Activated CD8-positive, alpha-beta memory T cell treated with anti-CD3 and anti-CD28 coated beads for 48 hours (primary cell): ENCODE data around the gene NOD1.
"Not testable (repeated sequence)": the region's sequence is repeated elsewhere in the genome, so short reads cannot be mapped to it uniquely, and the experiment has no call there.

ENCODE experiments used
- DNase-seq, 3 experiments: peaks; one replicate each; pipeline ENCODE4 v3.0.0-alpha.2; 2020; ENCODE audit warnings: low read depth in 2 of 3, low spot score in 2 of 3

The NOD1 gene

DNA sequence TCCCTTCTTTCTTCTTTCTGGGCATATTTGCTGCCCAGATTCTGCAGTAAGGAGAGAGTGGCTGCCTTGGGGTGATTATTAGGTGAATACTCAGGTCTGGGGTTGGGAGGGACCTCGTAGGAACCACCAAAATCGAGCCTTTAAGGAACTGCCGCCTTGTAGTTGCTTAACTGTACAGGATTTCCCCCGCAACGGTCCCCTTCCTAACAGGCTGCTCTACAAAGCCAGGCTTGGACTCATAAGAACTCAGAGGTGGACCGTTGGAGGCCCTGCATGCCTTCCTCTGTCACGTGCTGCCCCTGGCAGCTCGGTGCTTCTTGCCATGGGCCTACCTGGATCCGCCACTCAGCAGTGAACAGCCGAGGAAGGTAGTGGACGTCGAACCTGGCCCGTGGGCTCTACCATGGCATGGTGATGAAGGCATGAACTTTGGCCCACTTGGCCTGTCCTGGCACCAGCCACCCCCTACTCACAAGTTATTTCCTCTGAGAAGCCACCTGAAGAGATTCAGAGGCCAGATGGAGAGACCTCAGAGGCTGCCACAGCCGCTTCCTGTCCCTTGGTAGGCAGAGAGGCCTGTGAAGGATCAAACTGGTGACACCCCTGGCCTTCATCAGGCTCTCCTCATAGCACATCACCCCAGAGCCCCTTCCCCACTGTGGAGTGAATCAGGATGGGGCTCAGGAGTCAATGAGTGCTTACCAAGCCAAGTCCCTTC is 54.6 kb downstream of the NOD1 start:
- DNase-seq, result no peak

DNA sequence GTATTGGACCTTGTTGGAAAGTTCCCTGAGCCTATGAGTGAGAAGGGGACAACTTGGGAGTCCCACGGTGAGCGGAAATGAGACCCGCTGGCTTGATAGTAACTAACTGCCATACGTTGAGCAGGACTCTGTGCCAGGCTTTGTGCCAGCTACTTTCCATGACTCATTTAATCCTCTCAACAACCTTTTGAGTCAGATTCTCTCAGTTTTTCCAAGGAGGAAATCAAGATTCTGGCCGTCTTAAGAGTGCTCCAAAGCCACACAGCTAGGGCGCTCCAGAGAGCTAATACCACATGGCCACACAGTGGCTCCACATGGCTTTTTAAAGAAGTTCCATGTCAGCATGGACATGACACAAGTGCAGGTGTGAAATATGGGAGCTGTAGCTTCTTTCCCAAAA is 55.7 kb downstream of the NOD1 start:
- no peak for DNase-seq

DNA sequence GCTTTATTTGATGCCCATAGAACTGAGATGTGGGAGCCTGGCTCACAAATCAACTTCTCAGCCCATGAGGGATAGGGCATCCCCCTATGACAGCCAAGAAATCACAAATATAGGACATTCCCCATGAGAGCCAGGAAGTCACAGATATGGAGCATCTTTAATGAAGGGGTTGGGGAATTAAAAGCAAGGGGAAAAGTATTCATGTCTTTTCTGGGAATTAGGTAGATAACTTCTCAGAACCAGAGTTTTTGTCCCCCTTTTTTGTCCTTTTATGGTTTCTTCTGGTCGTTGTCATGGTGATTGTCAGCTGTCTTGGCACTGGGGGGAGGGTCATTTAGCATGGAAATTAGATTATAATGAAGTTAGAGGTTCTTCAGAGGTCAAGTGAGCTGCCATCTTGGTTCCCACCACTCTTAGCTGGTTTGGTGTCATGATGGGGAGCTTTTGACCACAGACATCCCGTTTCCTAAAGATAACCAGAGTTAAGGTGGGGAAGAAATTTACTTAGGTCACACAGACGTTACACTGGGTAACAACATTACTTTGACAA is 56.9 kb downstream of the NOD1 start:
- no peak for DNase-seq

DNA sequence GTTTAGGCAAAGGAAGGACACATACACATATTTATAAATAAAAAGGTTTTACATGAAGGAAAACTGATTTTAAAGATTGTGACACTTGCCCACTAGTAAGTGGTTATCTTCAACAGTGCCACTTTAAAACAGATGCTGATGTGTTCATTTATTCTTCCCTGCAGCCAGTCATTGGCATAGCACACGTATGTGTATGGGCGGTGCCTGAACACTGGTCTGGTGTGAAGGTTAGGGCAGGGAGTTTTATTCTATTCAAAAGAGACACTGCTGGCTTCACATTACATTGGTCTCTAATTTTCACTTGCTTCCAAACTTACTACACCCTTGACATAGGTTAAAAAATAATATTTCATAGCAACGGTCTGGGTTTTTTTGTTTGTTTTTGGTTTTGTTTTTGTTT is 57.9 kb downstream of the NOD1 start:
- DNase-seq, result no peak

DNA sequence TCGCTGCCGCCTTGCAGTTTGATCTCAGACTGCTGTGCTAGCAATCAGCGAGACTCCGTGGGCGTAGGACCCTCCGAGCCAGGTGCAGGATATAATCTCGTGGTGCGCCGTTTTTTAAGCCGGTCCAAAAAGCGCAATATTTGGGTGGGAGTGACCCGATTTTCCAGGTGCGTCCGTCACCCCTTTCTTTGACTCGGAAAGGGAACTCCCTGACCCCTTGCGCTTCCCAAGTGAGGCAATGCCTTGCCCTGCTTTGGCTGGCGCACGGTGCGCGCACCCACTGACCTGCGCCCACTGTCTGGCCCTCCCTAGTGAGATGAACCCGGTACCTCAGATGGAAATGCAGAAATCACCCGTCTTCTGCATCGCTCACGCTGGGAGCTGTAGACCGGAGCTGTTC is 58.5 kb downstream of the NOD1 start:
- DNase-seq, result not testable (repeated sequence)

DNA sequence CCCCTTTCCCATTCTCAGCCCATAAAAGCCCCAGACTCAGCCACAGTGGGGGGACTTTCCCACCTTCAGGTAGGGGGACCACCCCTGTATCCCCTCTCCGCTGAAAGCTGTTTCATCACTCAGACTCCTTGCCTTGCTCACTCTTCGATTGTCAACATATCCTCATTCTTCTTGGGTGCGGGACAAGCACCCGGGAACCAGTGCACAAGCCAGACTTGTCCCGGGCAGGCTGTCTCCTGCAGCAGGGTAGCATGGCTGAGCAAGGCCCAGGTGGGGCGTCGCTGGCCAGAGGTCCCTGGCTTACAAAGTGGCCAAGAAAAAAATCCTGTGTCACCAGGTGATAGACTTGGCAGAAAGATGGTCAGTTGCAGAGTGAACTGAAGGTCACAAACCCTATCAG is 64.7 kb downstream of the NOD1 start:
- DNase-seq, result no peak

DNA sequence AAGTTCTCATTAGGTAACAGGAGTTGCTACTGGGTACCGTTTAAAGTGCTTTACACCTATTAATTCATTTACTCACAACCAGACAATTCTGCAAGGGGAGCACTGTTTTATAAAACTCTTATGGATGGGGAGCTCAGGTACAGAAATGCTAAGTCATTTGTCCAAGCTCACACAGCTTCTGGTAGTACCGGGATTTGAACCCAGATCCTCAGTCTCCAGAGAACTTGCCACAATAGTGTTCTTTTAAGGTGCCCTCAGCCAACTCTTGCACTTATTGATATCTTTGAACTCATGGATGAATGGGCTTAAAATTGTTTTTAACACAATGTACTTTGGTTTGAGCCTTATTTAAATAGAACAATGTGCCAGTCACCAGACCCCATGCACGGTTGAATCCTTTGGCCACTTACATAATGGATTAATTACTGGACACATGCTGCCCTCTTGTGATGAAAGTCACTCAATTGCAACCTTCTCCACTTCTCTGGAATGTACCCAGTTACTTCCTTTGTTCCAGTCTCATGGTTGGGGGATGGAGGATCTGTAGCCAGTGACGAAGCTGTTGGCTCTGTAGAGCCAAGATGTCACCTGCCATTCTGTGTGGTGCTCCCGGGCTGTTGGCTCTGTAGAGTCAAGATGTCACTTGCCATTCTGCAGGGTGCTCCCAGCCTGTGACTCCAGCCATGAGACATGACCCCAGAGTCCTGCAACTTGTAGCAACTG is 65.6 kb downstream of the NOD1 start:
- no peak for DNase-seq

DNA sequence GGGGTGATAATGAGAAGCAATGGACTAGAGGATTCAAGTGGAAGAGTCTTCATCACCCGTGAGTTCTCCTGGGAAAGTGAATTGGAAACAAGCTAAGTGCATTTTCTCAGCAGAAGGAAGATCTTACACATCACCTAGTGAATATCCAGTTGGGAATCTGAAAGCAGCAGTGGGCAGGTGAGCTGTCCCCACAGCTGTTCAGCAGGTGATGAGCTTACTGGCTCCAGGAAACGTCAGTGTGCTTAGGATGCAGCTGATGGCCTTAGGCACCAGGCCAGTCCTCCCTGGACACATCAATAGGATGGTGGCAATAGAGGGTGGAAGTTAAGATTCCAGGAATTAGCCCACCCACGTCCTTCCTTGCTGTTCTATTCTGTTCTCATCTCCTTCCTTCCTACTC is 66.7 kb downstream of the NOD1 start:
- DNase-seq, result no peak

DNA sequence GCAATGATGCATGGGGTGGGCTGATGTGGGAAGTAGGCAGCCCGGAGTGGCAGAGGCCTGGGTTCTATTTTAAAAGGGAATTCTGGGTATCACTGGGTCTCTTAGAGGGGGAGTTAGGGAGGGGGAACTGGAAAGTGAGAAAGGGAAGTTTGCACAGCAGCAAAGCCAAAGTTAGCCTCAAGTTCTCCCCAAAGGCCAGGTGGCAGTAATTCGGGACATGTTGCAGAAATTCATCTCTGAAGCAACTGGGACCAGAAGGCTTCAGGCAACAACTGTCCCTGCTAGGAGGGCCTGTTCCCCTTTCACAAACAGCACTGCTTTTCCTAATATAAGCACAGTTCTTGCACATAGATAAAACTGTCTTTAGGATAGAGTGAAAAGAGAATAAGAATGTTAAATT is 67.4 kb downstream of the NOD1 start:
- DNase-seq, result no peak

DNA sequence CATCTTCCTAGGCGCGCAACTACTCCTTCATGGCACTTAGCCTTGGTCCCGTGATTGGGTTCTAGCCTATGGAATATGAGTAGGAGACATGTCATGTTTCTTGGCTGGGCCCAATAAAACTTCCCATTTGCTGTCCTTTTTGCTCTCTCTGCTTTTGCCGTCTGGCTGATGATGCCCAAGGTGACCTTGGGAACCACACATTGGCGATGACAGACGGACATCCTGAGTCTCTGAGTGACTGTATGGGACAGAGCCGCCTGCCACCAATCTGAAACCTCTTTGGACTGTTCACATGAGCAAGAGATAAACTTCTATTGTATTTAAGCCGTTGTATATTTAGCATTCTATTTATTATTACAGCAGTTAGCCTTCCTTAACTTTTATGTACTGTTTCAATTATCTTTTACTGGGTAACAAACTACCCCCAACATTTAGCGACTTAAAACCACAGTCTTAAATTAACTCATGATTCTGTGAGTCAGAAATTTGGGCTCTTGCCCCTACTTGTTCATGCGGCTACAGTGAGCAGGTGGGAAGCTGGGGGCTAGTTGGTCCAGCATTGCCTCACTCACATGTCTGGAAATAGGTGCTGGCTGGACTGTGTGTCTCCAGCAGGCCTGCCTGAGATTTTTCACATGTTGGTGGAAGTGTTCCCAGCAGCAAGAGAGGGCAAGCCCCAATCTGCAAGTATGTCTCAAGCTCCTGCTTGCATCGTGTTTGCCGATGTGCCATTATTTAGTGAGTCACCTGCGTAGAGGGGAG is 71.7 kb downstream of the NOD1 start:
- no peak for DNase-seq

DNA sequence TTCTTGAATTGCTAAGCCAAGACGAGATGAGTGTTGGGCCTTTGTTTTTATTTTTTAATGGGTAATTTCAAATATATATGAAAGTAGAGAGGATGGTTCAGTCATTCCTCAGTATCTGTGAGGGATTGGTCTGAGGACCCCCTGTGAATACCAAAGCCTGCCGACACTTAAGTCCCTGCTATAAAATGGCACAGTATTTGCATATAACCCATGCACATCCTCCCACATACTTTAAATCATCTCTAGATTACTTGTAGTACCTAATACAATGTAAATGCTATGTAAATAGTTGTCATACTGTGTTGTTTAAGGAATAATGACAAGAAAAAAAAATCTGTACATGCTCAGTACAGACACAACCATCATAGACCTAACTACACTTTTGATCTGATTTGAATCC is 73.4 kb downstream of the NOD1 start:
- DNase-seq, result no peak

DNA sequence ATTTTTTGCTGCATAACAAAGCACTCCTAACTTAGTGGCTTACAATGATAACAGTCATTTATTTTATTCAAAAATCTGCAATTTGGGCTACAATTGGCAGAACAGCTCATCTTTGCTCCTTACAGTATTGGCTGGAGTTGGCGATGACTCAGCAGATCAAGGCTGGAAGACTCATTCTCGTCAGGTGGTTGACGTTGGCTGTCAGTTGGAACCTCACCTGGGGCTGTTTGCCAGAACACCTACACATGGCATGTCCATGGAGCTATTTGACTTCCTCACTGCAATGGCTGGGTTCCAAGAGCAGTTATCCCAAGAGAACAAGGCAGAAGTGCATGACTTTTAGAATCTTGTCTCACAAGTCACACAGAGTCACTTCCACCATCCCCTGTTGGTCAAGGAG is 75.1 kb downstream of the NOD1 start:
- no peak for DNase-seq

DNA sequence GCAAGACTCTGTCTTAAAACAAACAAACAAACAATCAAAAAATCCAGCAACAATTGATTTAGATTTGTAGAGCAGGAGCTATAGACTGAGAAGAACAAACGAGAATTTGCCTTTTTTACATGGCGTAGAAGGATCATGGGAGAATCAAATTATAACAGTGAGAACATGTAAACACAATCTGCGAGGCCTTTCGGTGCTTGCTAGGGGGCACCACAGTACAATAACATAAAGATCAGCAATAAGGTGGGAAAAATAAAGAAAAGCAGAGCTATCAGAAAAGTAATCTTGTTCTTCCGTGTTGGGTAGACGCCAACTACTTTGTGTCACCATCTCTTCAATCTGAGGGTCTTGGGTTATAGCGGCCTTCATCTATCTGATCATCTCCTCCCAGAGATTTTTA is 82.2 kb downstream of the NOD1 start:
- DNase-seq, result no peak

DNA sequence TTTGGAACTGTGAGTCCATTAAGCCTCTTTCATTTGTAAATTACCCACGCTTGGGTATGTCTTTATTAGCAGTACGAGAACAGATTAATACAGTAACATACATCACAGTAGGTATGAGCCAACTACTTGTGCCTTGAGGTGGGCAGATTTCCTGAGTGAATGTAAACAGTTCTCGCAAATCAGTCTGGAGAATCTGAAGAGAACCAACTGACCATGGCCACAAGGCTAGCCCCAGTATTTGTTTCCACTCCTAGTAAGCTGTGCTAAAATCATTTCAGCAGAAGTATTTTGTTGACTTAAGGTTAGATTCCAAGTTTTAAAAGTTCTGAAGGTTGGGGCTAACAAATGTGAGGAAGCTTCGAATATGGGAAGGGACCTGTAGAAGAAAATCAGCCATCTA is 82.9 kb downstream of the NOD1 start:
- no peak for DNase-seq

DNA sequence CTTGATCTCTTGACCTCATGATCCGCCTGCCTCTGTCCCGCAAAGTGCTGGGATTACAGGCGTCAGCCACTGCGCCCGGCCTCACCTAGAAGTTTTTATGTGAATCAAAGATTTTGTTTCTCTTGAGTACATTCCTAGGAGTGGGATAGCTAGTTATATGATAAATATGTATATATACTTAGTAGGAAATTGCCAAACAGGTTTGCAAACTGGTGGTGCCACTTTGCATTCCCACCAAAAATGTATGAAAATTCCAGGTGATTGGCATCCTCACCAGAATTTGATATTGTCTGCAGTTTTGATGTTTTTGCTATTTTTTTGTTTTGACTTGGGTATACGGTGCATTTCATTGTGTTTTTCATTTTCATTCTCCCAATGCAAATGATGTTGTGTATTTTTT is 86.8 kb downstream of the NOD1 start:
- no peak for DNase-seq

DNA sequence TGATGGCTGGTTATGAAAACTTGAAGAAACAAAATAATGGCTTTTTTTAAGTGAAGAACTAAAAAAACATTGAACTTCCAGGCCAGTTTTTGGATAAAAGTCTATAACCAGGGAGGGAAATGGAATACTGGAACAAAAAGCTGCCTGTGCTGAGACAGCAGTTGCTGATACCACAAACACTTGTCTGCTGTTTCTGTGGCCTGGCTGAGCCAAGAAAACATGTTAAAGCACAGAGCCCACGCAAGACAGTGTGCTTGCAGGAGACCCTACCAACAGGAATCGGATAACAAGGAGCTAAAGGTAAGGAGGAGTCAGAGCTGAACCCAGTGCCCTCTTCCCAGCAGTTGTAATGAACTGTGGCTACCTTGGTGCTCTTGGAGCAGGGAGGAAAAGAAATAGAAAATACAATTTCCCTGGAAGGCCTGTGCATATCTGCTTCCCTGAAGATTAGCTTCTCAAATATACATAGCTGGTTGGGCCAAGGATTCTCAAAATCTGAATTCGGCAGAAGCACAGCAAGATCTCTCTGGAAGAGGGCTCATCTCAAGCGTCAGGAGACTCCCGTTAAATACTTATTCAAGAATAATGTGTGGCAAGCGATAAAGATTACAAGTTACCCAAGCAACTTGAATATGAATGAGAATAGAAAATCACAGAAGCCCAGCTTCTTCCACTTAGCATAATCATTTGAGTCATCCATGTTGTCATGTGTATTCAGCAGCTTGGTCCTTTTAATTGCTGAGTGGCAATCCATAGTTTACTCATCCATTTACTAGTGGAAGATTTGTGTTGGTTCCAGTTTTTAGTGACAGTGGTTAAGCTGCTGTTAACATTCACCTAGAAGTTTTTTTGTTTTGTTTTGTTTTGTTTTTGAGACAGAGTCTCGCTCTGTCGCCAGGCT is 87.6 kb downstream of the NOD1 start:
- DNase-seq, result no peak

DNA sequence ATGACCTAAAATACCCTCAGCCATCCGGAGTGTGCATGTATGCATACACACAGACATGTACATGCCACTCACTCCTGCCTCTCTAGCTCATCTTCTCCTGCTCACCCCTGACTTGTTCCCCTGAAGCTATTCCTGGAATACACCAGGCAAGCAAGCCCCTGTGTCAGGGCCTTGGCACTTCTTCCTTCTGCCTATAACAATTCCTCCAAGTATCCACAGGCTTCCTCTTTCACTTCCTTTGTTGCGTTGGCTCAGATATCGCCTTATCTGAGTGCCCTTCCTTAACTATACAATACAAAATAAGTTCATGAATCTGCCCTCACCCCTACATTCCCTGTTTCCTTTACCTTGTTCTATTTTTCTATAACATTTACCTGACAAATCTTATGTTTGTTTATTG is 88.8 kb downstream of the NOD1 start:
- DNase-seq, result no peak

DNA sequence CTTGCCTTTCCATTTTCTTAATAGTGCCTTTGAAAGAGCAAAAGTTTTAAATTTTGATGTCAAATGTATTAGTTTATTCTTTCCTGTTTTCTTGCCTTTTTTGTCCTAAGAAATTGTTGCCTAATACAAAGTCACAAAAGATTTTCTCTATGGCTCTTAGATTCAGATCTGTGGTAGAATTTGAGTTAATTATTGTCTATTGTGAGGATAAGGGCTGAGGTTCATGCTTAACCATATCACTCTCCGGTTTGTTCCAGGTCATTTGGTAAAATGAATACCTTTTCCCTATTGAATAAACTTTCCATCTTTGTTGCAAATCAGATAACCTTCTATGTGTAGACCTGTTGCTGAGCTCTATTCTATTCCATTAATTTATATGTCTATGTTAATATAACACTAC is 96.0 kb downstream of the NOD1 start:
- DNase-seq, result no peak

DNA sequence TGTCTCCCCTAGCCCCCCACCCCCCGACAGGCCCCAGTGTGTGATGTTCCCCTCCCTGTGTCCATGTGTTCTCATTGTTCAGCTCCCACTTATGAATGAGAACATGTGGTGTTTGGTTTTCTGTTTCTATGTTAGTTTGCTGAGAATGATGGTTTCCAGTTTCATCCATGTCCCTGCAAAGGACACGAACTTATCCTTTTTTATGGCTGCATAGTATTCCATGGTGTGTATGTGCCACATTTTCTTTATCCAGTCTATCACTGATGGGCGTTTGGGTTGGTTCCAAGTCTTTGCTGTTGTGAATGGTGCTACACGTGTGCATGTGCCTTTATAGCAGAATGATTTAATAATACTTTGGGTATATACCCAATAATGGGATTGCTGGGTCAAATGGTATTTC is 97.8 kb downstream of the NOD1 start:
- not testable (repeated sequence) for DNase-seq

DNA sequence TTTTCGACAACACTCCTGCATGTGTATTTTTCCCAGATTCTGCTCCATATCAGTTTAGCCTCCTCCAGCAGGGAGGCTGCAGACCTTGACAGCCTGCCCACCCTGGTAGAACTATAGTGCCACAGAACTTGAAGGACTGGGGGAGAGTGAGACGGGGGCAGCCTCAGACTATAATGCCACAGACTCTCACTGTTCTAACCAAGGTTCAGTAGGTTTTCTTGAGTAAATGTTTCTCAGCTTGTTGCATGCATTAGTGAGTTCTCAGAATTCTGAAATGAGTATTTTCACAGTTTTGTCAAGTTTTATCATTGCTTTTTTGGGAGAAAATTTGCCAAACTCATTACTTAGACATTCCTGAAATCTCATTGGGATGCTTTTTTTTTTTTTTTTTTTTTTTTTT is 98.3 kb downstream of the NOD1 start:
- DNase-seq, result no peak

DNA sequence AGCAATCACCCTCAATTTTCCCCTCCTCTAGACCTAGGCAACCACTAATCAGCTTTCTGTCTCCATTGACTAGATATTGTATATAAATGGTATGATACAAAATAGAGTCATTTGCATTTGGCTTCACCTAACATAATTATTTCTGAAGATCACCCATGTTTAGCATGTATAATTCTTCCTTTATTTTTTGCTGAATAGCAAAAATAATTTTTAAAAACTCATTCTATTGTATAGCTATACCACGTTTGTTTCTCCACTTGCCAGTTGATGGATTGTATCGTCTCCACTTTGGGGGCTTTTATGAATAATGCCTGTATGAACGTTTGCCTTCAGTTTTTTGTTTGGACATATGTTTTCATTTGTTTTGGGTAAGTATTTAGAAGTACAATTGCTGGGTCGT is 98.8 kb downstream of the NOD1 start:
- no peak for DNase-seq
